Mammary epithelial cell (primary cell): Measurements from ENCODE around the gene CEP162.

Experiments used
- CTCF ChIP-seq, 2 donors: IDR thresholded peaks in 1 of 2; conservative IDR thresholded peaks in 1 of 2; 2 replicates each; pipeline ENCODE4 v1.5.1; 2011 to 2012; ENCODE audit warnings: inconsistent platforms in 2 of 2, low read length in 2 of 2, mild to moderate bottlenecking in 2 of 2, control low read depth in 1 of 2, low read depth in 1 of 2; ENCODE audit not compliant: insufficient read depth in 1 of 2; ENCODE audit errors: extremely low read depth in 1 of 2
- EZH2 ChIP-seq: IDR thresholded peaks from 2 replicates; pipeline ENCODE4 v1.6.1; 2012; ENCODE audit warnings: low read length, inconsistent platforms, borderline replicate concordance

DNA sequence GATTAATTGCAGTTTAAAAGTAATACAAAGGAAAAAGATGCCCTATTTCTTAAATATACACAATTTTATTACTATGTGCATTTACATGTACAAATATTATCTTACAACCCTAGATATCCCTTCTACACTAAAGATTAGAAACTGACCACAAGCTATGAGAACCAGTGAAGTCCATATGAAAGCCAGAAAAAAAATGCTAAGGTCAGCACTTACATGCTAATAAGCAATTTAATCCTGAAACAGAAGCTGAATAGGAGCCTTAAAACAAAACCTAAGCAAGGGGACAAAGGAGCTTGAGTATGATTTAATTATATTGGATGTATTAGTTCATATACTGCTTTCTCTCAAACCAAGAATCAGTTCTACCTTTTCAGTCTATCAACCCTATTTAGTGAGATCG is 14.2 kb downstream of the CEP162 start:
- TF ChIP-seq CTCF (conservative IDR thresholded peaks at IDR 0.05 in 1 of 2, IDR thresholded peaks at IDR 0.05 in 1 of 2; ENCODE audit: extremely low read depth in 1 of 2, insufficient read depth in 1 of 2, low read depth in 1 of 2, low read length in 2 of 2) (no peak), EZH2 (no peak)
